Esophagus (tissue), 2 donors: ENCODE data around the gene GPSM3. TPM values are rescaled to one million over a fixed set of nuclear protein-coding genes. Genes with fewer than 3 reads are reported as not detected.

ENCODE experiments used
- H3K27ac ChIP-seq, 2 donors: one replicate each; pipeline ENCODE4 v1.5.1; 2013; ENCODE audit warnings: low read depth in 2 of 2, mild to moderate bottlenecking in 2 of 2, inconsistent platforms in 1 of 2, low read length in 1 of 2, moderate library complexity in 1 of 2
- H3K27me3 ChIP-seq, 2 donors: one replicate each; pipeline ENCODE4 v1.6.1; 2013; ENCODE audit warnings: low read length in 2 of 2, control low read depth in 1 of 2, mild to moderate bottlenecking in 1 of 2; ENCODE audit not compliant: insufficient read depth in 2 of 2, control insufficient read depth in 1 of 2
- H3K36me3 ChIP-seq, 2 donors: one replicate each; pipeline ENCODE4 v1.6.1; 2013; ENCODE audit warnings: low read length in 1 of 2; ENCODE audit not compliant: control insufficient read depth in 2 of 2, insufficient read depth in 2 of 2
- H3K4me1 ChIP-seq, 2 donors: one replicate each; pipeline ENCODE4 v1.6.1; 2013; ENCODE audit warnings: low read length in 1 of 2; ENCODE audit not compliant: control insufficient read depth in 2 of 2, insufficient read depth in 2 of 2
- H3K4me3 ChIP-seq, 2 donors: one replicate each; pipeline ENCODE4 v1.5.1; 2013; ENCODE audit warnings: low read length in 2 of 2, mild to moderate bottlenecking in 2 of 2, low read depth in 1 of 2, moderate library complexity in 1 of 2
- H3K9me3 ChIP-seq, 2 donors: one replicate each; pipeline ENCODE4 v1.6.1; 2013; ENCODE audit warnings: mild to moderate bottlenecking in 2 of 2, low read depth in 1 of 2, low read length in 1 of 2, moderate library complexity in 1 of 2; ENCODE audit not compliant: control insufficient read depth in 2 of 2, insufficient read depth in 1 of 2
- WGBS, 2 donors: extraction: QIAGEN DNeasy Blood & Tissue Kit; methylation state at CpG; one replicate each; pipeline ENCODE4 v1.1.7; 2013; 5-methylcytosine and 5-hydroxymethylcytosine counted together
- polyA plus RNA-seq, 2 donors: library from polyadenylated mRNA; stranded (reverse); fragments of 200-250 nt; gene quantifications; one replicate each; pipeline ENCODE4 v1.2.3, GENCODE V29; 2013
- donor health status: healthy with polysubstance abuse.
- donor health status: Bipolar disorder and iron deficiency.

Gene GPSM3
- polyA plus RNA-seq, 2 donors: 4.0 to 4.6 TPM

DNA sequence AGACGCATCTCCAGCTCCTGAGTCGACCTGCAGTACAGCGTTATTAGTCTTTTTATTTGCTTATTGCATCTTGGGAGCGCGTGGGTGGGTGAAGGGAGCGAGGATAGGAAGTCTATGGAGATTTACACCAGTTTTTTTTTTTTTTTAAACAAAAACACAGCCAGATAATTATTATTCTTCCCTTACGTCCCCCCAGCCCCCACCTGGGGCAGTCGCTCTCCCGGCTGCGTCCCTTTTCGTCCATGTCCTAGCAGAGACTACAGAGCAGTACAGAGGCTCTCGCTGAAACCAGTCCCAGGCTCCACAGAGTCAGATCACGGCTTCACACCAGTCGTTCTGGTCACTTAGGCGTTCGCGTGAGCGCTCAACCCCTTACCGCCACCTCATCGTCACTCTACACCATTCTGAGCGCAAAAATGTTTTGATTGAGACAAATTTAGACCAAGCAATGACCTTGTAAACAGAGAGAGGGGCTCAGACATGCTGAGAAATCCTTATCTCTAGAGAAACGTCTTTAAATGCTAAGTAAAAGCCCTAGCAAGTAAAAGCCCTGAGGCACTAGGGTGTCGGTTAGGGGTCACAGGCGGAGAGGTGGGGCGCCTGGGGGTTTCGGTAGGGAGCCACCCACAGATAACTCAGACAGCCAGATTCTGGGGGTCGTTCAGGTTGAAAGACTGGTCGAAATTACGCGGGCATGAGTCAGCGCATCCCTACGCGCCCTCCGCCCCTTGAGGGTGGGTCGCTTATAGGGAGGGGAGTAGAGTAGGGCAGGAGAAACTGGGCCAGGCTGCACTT, 39.5 kb downstream of the GPSM3 start:
- Histone ChIP-seq H3K9me3 (no peaks in the 10 kb centered on the region), H3K4me1 (peaks cover 3 to 11% of the 10 kb centered on the region in 2 donors), H3K27me3 (no peaks in the 10 kb centered on the region), H3K36me3 (peaks cover 4 to 15% of the 10 kb centered on the region in 2 donors), H3K27ac (peak overlapping the region; percentile 85 to 97), H3K4me3 (peak overlapping the region; percentile 75 to 92)
- WGBS, 2 donors: 19 to 29% methylated on average over 35 of the region's 35 CpGs

DNA sequence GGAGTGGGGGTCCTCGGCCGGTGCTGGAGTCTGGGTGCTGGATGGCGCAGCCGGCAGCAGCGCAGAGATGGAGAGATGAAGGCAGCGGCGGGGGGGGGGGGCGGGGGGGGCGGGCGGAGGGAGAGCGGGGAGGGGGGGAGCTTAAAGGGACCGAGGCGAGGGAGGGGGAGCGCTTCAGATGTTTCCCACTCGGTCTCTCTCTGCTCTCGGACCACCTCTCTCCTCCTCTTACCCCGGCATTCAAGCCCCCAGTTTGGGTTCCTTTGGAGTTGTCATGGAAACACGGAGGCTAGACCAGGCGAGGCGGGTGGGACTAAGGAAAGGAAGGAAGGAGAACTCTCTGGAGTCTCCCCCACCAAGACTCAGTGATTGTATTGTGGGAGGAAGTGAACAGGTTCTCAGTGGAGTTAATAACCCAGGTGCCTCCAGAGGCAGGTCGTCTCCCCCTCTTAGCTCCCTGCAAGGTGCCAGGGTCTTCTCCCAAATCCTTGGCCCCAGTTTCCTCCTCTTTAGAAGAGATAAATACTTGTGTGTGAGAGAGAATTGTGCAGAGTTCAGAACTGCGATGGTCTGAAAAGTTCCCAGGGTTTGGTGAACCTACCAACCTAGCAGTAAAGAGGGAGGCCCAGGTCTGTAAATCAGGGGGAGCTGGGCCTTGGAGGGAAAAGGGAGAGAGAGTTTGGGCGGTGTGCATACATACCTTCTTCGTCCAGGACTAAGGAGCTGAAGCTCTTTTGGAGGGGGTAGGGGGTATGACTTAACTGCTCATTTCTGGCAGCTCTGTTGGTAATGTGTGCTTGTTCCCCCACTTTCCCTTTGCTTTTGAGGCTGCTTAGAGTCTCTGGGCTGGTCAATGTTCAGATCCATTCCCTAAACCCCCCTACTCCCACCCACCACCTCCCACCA, 40.3 kb downstream of the GPSM3 start, which contains the start of gene PRRT1:
TSS of gene PRRT1 (minus strand) at position 77 of the 906 bp plus-strand sequence. CDS start 112 bp downstream, outside the sequence.
- Histone ChIP-seq H3K27ac (peak within 1 kb of the TSS; percentile 85 to 97), H3K4me3 (peak within 1 kb of the TSS; percentile 25 to 75), H3K4me1 (peaks cover 3 to 11% of the 10 kb centered on the region in 2 donors), H3K27me3 (no peaks in the 10 kb centered on the region), H3K9me3 (no peaks in the 10 kb centered on the region), H3K36me3 (peaks cover 0 to 8% of the 10 kb centered on the region in 2 donors)
- WGBS, 2 donors: 21 to 27% methylated on average over 14 to 17 of the region's 24 CpGs

GRCh38 chr6:32151181-32151862, 41.1 kb downstream of the GPSM3 start:
- WGBS, 2 donors: 38 to 40% methylated on average over 8 of the region's 8 CpGs
- no peaks in the 10 kb centered on the region for H3K9me3 ChIP-seq
- peaks cover 3 to 11% of the 10 kb centered on the region in 2 donors for H3K4me1 ChIP-seq
- H3K27me3 ChIP-seq: no peaks in the 10 kb centered on the region
- peaks cover 0 to 8% of the 10 kb centered on the region in 2 donors for H3K36me3 ChIP-seq
- peak overlapping the region; percentile 25 to 29 for H3K4me3 ChIP-seq
- peak overlapping the region; percentile 13 to 38 for H3K27ac ChIP-seq

GRCh38 chr6:32149932-32150870, 42.2 kb downstream of the GPSM3 start:
- Histone ChIP-seq H3K27ac (no peak overlapping the region), H3K4me3 (no peak overlapping the region), H3K9me3 (no peaks in the 10 kb centered on the region), H3K4me1 (peaks cover 3 to 4% of the 10 kb centered on the region in 2 donors), H3K27me3 (no peaks in the 10 kb centered on the region), H3K36me3 (peaks cover 0 to 1% of the 10 kb centered on the region in 2 donors)
- 56 to 63% methylated on average over 44 to 55 of the region's 55 CpGs for WGBS, 2 donors

- Histone ChIP-seq H3K36me3 (no peaks in the 10 kb centered on the region), H3K4me1 (peaks cover 0 to 3% of the 10 kb centered on the region in 2 donors), H3K27ac (no peak overlapping the region), H3K9me3 (no peaks in the 10 kb centered on the region), H3K27me3 (no peaks in the 10 kb centered on the region), H3K4me3 (peak overlapping the region; percentile 38 to 60)
- 50 to 56% methylated on average over 46 to 47 of the region's 47 CpGs for WGBS, 2 donors
Measured at GRCh38 chr6:32149092-32149755, 43.2 kb downstream of the GPSM3 start.

GRCh38 chr6:32148289-32149091, 44.0 kb downstream of the GPSM3 start:
- Histone ChIP-seq H3K4me3 (peak overlapping the region; percentile 38 to 60), H3K4me1 (peaks cover 0 to 3% of the 10 kb centered on the region in 2 donors), H3K9me3 (no peaks in the 10 kb centered on the region), H3K27ac (peak overlapping the region in 1 of 2 donors; percentile 23), H3K36me3 (no peaks in the 10 kb centered on the region), H3K27me3 (no peaks in the 10 kb centered on the region)
- 22 to 30% methylated on average over 39 of the region's 39 CpGs for WGBS, 2 donors

DNA sequence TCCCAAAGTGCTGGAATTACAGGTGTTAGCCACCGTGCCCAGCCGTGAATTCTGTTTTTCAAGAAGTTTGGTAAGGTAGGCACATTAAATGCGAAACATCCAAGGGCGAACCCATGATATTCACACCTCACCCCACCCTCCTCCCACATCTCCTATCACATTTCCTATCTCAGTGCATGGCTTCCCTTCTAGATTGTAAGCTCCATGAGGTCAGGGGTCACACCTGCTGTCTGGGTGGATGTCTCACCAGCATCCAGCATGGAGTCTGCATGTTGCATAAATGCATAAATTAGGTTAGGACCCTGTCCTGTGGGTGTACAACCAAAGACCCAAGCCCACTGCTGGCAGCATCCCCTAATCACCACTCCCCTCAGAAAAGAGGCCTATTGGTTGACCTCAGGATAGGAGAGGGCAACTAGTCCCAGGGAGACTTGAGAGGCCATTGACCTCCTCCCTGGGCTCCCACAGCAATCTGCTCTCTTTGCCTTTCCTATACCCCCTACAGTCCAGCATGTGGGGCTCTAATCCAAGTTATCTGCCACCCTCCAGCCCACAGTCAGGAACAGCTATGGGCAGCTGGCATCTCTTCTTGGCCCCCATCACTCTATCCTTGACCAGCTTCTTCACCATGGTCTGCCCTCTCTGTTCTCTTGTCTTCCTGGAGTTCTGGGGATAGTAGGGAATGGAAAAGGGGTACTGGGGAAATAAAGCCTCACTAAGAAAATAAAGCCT, 44.9 kb downstream of the GPSM3 start:
- H3K4me1 ChIP-seq: peaks cover 0 to 3% of the 10 kb centered on the region in 2 donors
- 94 to 97% methylated on average over 4 of the region's 4 CpGs for WGBS, 2 donors
- no peak overlapping the region for H3K4me3 ChIP-seq
- no peaks in the 10 kb centered on the region for H3K27me3 ChIP-seq
- no peak overlapping the region for H3K27ac ChIP-seq
- H3K36me3 ChIP-seq: no peaks in the 10 kb centered on the region
- no peaks in the 10 kb centered on the region for H3K9me3 ChIP-seq
